ENCODE results near the gene CLDN19. TPM values are rescaled to one million over a fixed set of nuclear protein-coding genes. Genes with fewer than 3 reads are reported as not detected.

The CLDN19 gene
- total RNA-seq, 1 experiment from 2014 or later: not detected

GRCh38 chr1:42720868-42721267, 19.2 kb downstream of the CLDN19 start:
- intact Hi-C loops (cut with micrococcal nuclease): no loop called here

More at GRCh38 chr1:42720868-42721267, 19.2 kb downstream of the CLDN19 start:
- no peaks in the 10 kb centered on the region for H3K36me3 ChIP-seq (ENCODE audit: control insufficient read depth in 1 of 2, insufficient read depth in 2 of 2, low read length in 2 of 2)
- ChIA-PET RAD21 (ENCODE audit: low non-redundant PET in 1 of 2, low total read pairs in 2 of 2, uncharacterized antibody in 2 of 2, unreplicated experiment in 2 of 2) (no interaction called here), POLR2A (no interaction called here), CTCF (no interaction called here)
- H2AFZ ChIP-seq (ENCODE audit: low read depth, low read length, poor library complexity, severe bottlenecking): no peak overlapping the region
- H3K9me2 ChIP-seq (ENCODE audit: insufficient read depth): no peaks in the 10 kb centered on the region
- TF ChIP-seq CEBPB (IDR thresholded peaks at IDR 0.05; ENCODE audit: low read depth) (no peak), FOSL1 (IDR thresholded peaks at IDR 0.05; ENCODE audit: low read depth) (no peak), SIN3A (IDR thresholded peaks at IDR 0.05; ENCODE audit: low read depth) (no peak), ATF3 (IDR thresholded peaks at IDR 0.05) (no peak), MAX (IDR thresholded peaks at IDR 0.05) (no peak), EGR1 (IDR thresholded peaks at IDR 0.05; ENCODE audit: low read depth) (no peak), ZFX (IDR thresholded peaks at IDR 0.05) (no peak), EZH2 (IDR thresholded peaks at IDR 0.05) (no peak), REST (IDR thresholded peaks at IDR 0.05; ENCODE audit: low read depth) (no peak), EZH2phosphoT487 (IDR thresholded peaks at IDR 0.05; ENCODE audit: borderline replicate concordance) (no peak), CBX3 (IDR thresholded peaks at IDR 0.05; ENCODE audit: low read depth) (no peak), JUND (IDR thresholded peaks at IDR 0.05) (no peak), RAD21 (IDR thresholded peaks at IDR 0.05; ENCODE audit: low read depth) (no peak), SP1 (IDR thresholded peaks at IDR 0.05; ENCODE audit: low read depth) (no peak), ZNF274 (IDR thresholded peaks at IDR 0.05; ENCODE audit: low read depth, low read length) (no peak), CTCF (IDR thresholded peaks at IDR 0.05 in 2 of 3, conservative IDR thresholded peaks at IDR 0.05 in 1 of 3; ENCODE audit: borderline replicate concordance in 1 of 3, insufficient read depth in 1 of 3, low read depth in 2 of 3, low read length in 2 of 3) (no peak)
- BruUV-seq (replicated peaks): no TSS peak
- no peaks in the 10 kb centered on the region for H4K20me1 ChIP-seq (ENCODE audit: insufficient read depth)
- H3K79me2 ChIP-seq (ENCODE audit: insufficient read depth, low read length): no peaks in the 10 kb centered on the region; the same call in 1 of the 2 replicates
- H3K4me2 ChIP-seq (ENCODE audit: low read length): no peak overlapping the region
- no peak overlapping the region for H3K9ac ChIP-seq (ENCODE audit: low read length)
- ATAC-seq: no peak
- no peaks in the 10 kb centered on the region for H3K9me3 ChIP-seq (ENCODE audit: control insufficient read depth in 1 of 2, insufficient read depth in 1 of 2, low read depth in 1 of 2, low read length in 2 of 2)
- H3K4me1 ChIP-seq (ENCODE audit: control insufficient read depth in 1 of 2, insufficient read depth in 2 of 2, low read length in 2 of 2): peaks cover 0 to 4% of the 10 kb centered on the region in 2 experiments; a peak in 1 of 4 replicates
- H3K27me3 ChIP-seq (ENCODE audit: insufficient read depth, low read length): no peaks in the 10 kb centered on the region
- DNase-seq (ENCODE audit: low read depth, low spot score): no peak
- H3K4me3 ChIP-seq (replicated peaks in 1 of 2; ENCODE audit: low read depth in 1 of 2, low read length in 2 of 2): no peak overlapping the region
- H3K27ac ChIP-seq (ENCODE audit: low read depth, low read length): no peak overlapping the region
